Spleen (tissue), 7 donors: ENCODE measurements around the gene SMG6.

Experiments used
- POLR2A ChIP-seq, 3 donors: fragments of 450-650 bp; IDR thresholded peaks; one replicate each; pipeline ENCODE4 v1.5.1; 2017; ENCODE audit warnings: antibody characterized with exemption in 3 of 3, mild to moderate bottlenecking in 1 of 3
- TF ChIP-seq, protein P1 (sequence below), 11 experiments: fragments of 200-600 bp in 7 of 11; fragments of 450-650 bp in 4 of 11; sonication (generic) in 4 of 11; IDR thresholded peaks in 8 of 11; conservative IDR thresholded peaks in 3 of 11; 1 replicate in 7 of 11; 2 replicates in 4 of 11; pipeline versions ENCODE4 v1.4.0 to v1.8.0; 2016 to 2021; ENCODE audit warnings: antibody characterized with exemption in 11 of 11, inconsistent platforms in 4 of 11, mild to moderate bottlenecking in 1 of 11
- donor health status: DM: no; HTN: no; CAD: no; lungs with moderate emphysema.
- donor health status: DM: no; HTN: no; CAD: no.
- donor health status: DM: no; HTN: no; CAD: no.

DNA sequence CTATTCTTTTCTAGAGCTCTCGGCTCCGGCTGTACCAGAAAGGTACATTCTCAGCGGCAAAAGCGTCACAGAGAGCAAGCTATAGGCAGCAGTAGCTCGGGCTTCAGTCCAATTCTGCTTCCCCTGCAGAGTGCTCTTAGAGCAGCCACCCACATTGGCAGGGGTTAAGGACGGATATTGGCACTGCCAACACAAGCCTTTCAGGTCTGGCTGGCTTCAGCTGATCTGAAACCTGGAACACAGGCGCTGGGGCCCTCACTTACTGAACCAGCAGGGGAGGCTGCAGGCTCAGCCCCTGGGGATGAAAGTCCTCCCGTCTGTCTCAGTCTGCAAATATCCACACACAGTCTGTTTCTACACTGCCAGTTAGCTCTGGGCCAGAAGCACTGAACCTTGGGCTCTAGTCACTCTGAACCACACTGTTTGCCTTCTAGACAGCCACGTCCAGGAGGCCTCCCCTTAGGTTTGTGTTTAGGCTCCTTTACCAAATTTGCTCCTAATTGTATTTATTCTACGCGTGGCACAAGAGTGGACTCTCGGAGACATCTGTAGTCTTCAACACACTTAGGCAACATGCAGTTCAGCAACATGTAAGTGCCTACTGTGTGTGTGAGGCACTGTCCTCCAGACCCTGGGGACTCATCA, 208.6 kb downstream of the SMG6 start:
- TF ChIP-seq, protein P1, sequence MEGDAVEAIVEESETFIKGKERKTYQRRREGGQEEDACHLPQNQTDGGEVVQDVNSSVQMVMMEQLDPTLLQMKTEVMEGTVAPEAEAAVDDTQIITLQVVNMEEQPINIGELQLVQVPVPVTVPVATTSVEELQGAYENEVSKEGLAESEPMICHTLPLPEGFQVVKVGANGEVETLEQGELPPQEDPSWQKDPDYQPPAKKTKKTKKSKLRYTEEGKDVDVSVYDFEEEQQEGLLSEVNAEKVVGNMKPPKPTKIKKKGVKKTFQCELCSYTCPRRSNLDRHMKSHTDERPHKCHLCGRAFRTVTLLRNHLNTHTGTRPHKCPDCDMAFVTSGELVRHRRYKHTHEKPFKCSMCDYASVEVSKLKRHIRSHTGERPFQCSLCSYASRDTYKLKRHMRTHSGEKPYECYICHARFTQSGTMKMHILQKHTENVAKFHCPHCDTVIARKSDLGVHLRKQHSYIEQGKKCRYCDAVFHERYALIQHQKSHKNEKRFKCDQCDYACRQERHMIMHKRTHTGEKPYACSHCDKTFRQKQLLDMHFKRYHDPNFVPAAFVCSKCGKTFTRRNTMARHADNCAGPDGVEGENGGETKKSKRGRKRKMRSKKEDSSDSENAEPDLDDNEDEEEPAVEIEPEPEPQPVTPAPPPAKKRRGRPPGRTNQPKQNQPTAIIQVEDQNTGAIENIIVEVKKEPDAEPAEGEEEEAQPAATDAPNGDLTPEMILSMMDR (IDR thresholded peaks at IDR 0.05 in 8 of 11, conservative IDR thresholded peaks at IDR 0.05 in 3 of 11), result peak in 7 of 11 experiments; percentile 18 to 51 (median 47)
- no peak for TF ChIP-seq POLR2A (IDR thresholded peaks at IDR 0.05)
